IMR-90 (cell line): Measurements from ENCODE around the gene GAS6. TPM values are rescaled to one million over a fixed set of nuclear protein-coding genes. Genes with fewer than 3 reads are reported as not detected.
A peak's percentile ranks its signal among the peaks of the same experiment; 100 is the strongest.

ENCODE experiments used
- ATAC-seq: fragments of 200-7000 bp; cut with Tn5 transposase; 2 replicates; pipeline ENCODE4 v1.9.1; 2020; ENCODE audit warnings: low read depth, mild to moderate bottlenecking, moderate library complexity
- BruUV-seq: library from RNA; stranded (reverse); fragments of 400-500 nt; replicated peaks from 2 replicates; lab custom pipeline; 2021; lab: Mats Ljungman, UMichigan
- CTCF ChIA-PET: fragments of 300-600 bp; formaldehyde crosslinking; extraction: SDS; loops from one replicate; lab custom pipeline; 2021; ENCODE audit warnings: antibody characterized with exemption; lab: Yijun Ruan, JAX
- POLR2A ChIA-PET: fragments of 300-600 bp; sonication (Branson Sonifier 250); formaldehyde crosslinking; loops from one replicate; lab custom pipeline; 2022; ENCODE audit warnings: antibody characterized with exemption; ENCODE audit not compliant: unreplicated experiment; lab: Charles Lee
- DNase-seq: peaks from one replicate; pipeline ENCODE4 v3.0.0; 2013
- H2AFZ ChIP-seq: replicated peaks from 2 replicates; pipeline ENCODE3; 2013; ENCODE audit warnings: low read length, mild to moderate bottlenecking; ENCODE audit not compliant: poor library complexity
- H2AK5ac ChIP-seq: 2 replicates; pipeline ENCODE4 v1.6.1; 2013; ENCODE audit warnings: low read depth, low read length, inconsistent platforms
- H2AK9ac ChIP-seq: replicated peaks from 2 replicates; pipeline ENCODE3; 2013; ENCODE audit warnings: mild to moderate bottlenecking, low read depth, low read length, moderate library complexity; ENCODE audit not compliant: poor library complexity
- H2BK120ac ChIP-seq: 2 replicates; pipeline ENCODE4 v1.6.1; 2013; ENCODE audit warnings: low read depth, low read length, inconsistent platforms
- H2BK15ac ChIP-seq: 3 replicates; pipeline ENCODE4 v1.6.1; 2013; ENCODE audit warnings: low read depth, low read length, inconsistent platforms
- H2BK20ac ChIP-seq: 2 replicates; pipeline ENCODE4 v1.6.1; 2013; ENCODE audit warnings: low read depth, mild to moderate bottlenecking, inconsistent platforms, low read length, moderate library complexity
- H2BK5ac ChIP-seq: 2 replicates; pipeline ENCODE4 v1.6.1; 2013; ENCODE audit warnings: mild to moderate bottlenecking, low read depth, low read length, inconsistent platforms; ENCODE audit not compliant: poor library complexity, severe bottlenecking
- H3K14ac ChIP-seq: replicated peaks from 2 replicates; pipeline ENCODE4 v1.6.1; 2013; ENCODE audit warnings: low read depth, low read length, inconsistent platforms
- H3K18ac ChIP-seq: 2 replicates; pipeline ENCODE4 v1.6.1; 2013; ENCODE audit warnings: low read depth, low read length, control low read depth
- H3K23ac ChIP-seq: 2 replicates; pipeline ENCODE4 v1.6.1; 2013; ENCODE audit warnings: low read depth, low read length, inconsistent platforms
- H3K27ac ChIP-seq: 2 replicates; pipeline ENCODE4 v1.5.1; 2013; ENCODE audit warnings: mild to moderate bottlenecking, control low read depth, low read length; ENCODE audit not compliant: insufficient read depth
- H3K27me3 ChIP-seq: 2 replicates; pipeline ENCODE4 v1.6.1; 2013; ENCODE audit warnings: low read length; ENCODE audit not compliant: control insufficient read depth, insufficient read depth
- H3K36me3 ChIP-seq: 2 replicates; pipeline ENCODE4 v1.6.1; 2013; ENCODE audit warnings: low read length, mixed read lengths; ENCODE audit not compliant: control insufficient read depth, insufficient read depth
- H3K4ac ChIP-seq: 2 replicates; pipeline ENCODE4 v1.6.1; 2013; ENCODE audit warnings: low read depth, low read length, inconsistent platforms
- H3K4me1 ChIP-seq: 2 replicates; pipeline ENCODE4 v1.6.1; 2013; ENCODE audit warnings: low read length, mixed read lengths; ENCODE audit not compliant: control insufficient read depth, insufficient read depth
- H3K4me2 ChIP-seq: 2 replicates; pipeline ENCODE4 v1.6.1; 2013; ENCODE audit warnings: low read depth, mild to moderate bottlenecking, control low read depth, low read length, moderate library complexity
- H3K4me3 ChIP-seq: 2 replicates; pipeline ENCODE4 v1.5.1; 2013; ENCODE audit warnings: low read depth, mild to moderate bottlenecking, control low read depth, low read length, moderate library complexity; ENCODE audit not compliant: insufficient read depth
- H3K56ac ChIP-seq: 2 replicates; pipeline ENCODE4 v1.6.1; 2013; ENCODE audit warnings: low read length, inconsistent platforms; ENCODE audit not compliant: insufficient read depth; ENCODE audit errors: extremely low read depth
- H3K79me1 ChIP-seq, 2 experiments: 2 replicates each; pipeline ENCODE4 v1.6.1; 2013; ENCODE audit warnings: low read length in 2 of 2, inconsistent platforms in 1 of 2, low read depth in 1 of 2
- H3K9ac ChIP-seq: 2 replicates; pipeline ENCODE4 v1.6.1; 2013; ENCODE audit warnings: low read depth, low read length, control low read depth
- H3K9me1 ChIP-seq: 2 replicates; pipeline ENCODE4 v1.6.1; 2013; ENCODE audit warnings: low read length, inconsistent platforms; ENCODE audit not compliant: insufficient read depth
- H3K9me3 ChIP-seq: 2 replicates; pipeline ENCODE4 v1.6.1; 2013; ENCODE audit warnings: low read length; ENCODE audit not compliant: control insufficient read depth, insufficient read depth
- H4K20me1 ChIP-seq: 2 replicates; pipeline ENCODE4 v1.6.1; 2013; ENCODE audit warnings: low read length, inconsistent platforms; ENCODE audit not compliant: insufficient read depth
- H4K5ac ChIP-seq: 2 replicates; pipeline ENCODE4 v1.6.1; 2013; ENCODE audit warnings: mild to moderate bottlenecking, low read depth, low read length, control low read depth
- H4K8ac ChIP-seq, 2 experiments: 2 replicates each; pipeline ENCODE4 v1.6.1; 2013; ENCODE audit warnings: low read depth in 2 of 2, low read length in 2 of 2, control low read depth in 1 of 2, inconsistent platforms in 1 of 2
- H4K91ac ChIP-seq: 2 replicates; pipeline ENCODE4 v1.6.1; 2013; ENCODE audit warnings: low read depth, low read length, inconsistent platforms; ENCODE audit not compliant: insufficient read depth
- BHLHE40 ChIP-seq: fragments of 150-350 bp; IDR thresholded peaks from 2 replicates; pipeline ENCODE4 v1.6.1; 2016; ENCODE audit warnings: mild to moderate bottlenecking, low read depth, low read length
- CHD1 ChIP-seq: IDR thresholded peaks from 2 replicates; pipeline ENCODE4 v1.6.1; 2012; ENCODE audit warnings: low read depth, low read length, improper control_type of control experiment
- CTCF ChIP-seq: conservative IDR thresholded peaks from 2 replicates; pipeline ENCODE4 v1.5.1; 2012; ENCODE audit warnings: mild to moderate bottlenecking, low read depth, low read length, improper control_type of control experiment
- ELK1 ChIP-seq: fragments of 150-350 bp; IDR thresholded peaks from 2 replicates; pipeline ENCODE4 v1.6.1; 2016; ENCODE audit warnings: low read depth, mild to moderate bottlenecking, low read length, moderate library complexity, borderline replicate concordance
- MAFK ChIP-seq: IDR thresholded peaks from 2 replicates; pipeline ENCODE4 v1.6.1; 2012; ENCODE audit warnings: low read depth, low read length, improper control_type of control experiment
- MAZ ChIP-seq: IDR thresholded peaks from 2 replicates; pipeline ENCODE4 v1.6.1; 2012; ENCODE audit warnings: low read depth, mild to moderate bottlenecking, low read length, improper control_type of control experiment, moderate library complexity, borderline replicate concordance
- MXI1 ChIP-seq: IDR thresholded peaks from 2 replicates; pipeline ENCODE4 v1.6.1; 2012; ENCODE audit warnings: low read depth, mild to moderate bottlenecking, low read length, moderate library complexity, borderline replicate concordance
- NFE2L2 ChIP-seq: fragments of 150-350 bp; IDR thresholded peaks from 2 replicates; pipeline ENCODE4 v1.6.1; 2016; ENCODE audit warnings: low read depth, mild to moderate bottlenecking, low read length
- RAD21 ChIP-seq: IDR thresholded peaks from 2 replicates; pipeline ENCODE4 v1.6.1; 2012; ENCODE audit warnings: low read length, improper control_type of control experiment
- RCOR1 ChIP-seq: IDR thresholded peaks from 2 replicates; pipeline ENCODE4 v1.6.1; 2012; ENCODE audit warnings: mild to moderate bottlenecking, low read length, improper control_type of control experiment; ENCODE audit not compliant: insufficient replicate concordance
- RFX5 ChIP-seq: IDR thresholded peaks from 2 replicates; pipeline ENCODE4 v1.8.0; 2012; ENCODE audit warnings: low read depth, mild to moderate bottlenecking, low read length, moderate library complexity
- SMC3 ChIP-seq: fragments of 150-350 bp; IDR thresholded peaks from 2 replicates; pipeline ENCODE4 v1.6.1; 2016; ENCODE audit warnings: low read depth, mild to moderate bottlenecking, antibody characterized with exemption, low read length, moderate library complexity
- USF2 ChIP-seq: fragments of 150-350 bp; IDR thresholded peaks from 2 replicates; pipeline ENCODE4 v1.6.1; 2017; ENCODE audit warnings: mild to moderate bottlenecking, antibody characterized with exemption, low read length, low read depth
- WGBS, 2 experiments: methylation state at CpG; one replicate each; pipeline versions ENCODE4 v1.1.5 to v1.1.7; 2013; ENCODE audit warnings: missing lambda C conversion rate in 2 of 2; ENCODE audit not compliant: insufficient read length in 1 of 2; ENCODE audit errors: extremely low coverage in 2 of 2; 5-methylcytosine and 5-hydroxymethylcytosine counted together
- dilution Hi-C: fragments of 300-500 bp; cut with HindIII; formaldehyde crosslinking; loops from one replicate; pipeline ENCODE4 v1.14.3; 2018; ENCODE audit warnings: low sequenced_read_pairs; ENCODE audit not compliant: unreplicated experiment
- in situ Hi-C: fragments of 300-500 bp; cut with MboI; formaldehyde crosslinking; loops from 3 replicates; pipeline ENCODE4 v1.14.3; 2019; ENCODE audit warnings: low sequenced_read_pairs, inconsistent platforms, mixed read lengths
- intact Hi-C: fragments of 100-400 bp; cut with micrococcal nuclease; formaldehyde crosslinking; loops from 2 replicates; pipeline ENCODE4 v1.10.0; 2022
- polyA plus RNA-seq, 3 experiments: library from polyadenylated mRNA; depleted of rRNA; stranded (reverse); fragments of >200 nt; gene quantifications; 2 replicates each; pipeline ENCODE4 v1.2.3, GENCODE V29; 2012; ENCODE audit warnings: low replicate concordance in 1 of 3
- total RNA-seq: library from RNA; depleted of rRNA; stranded (reverse); fragments of >200 nt; gene quantifications from 2 replicates; pipeline ENCODE4 v1.2.3, GENCODE V29; 2012

Gene GAS6
- total and polyA plus RNA-seq, 2 of the 4 experiments (the other 2 are of a cell fraction), result 220 to 823 TPM

GRCh38 chr13:113813070-113813748, 50.7 kb downstream of the GAS6 start:
- intact Hi-C loops, result loop anchor here (10.0 kb wide), 1 partner anchor 212 kb away; no protein-coding TSS in a partner anchor
- no peak overlapping the region for H3K27ac ChIP-seq
- H3K4ac ChIP-seq, result peak overlapping the region; percentile 16; the same call in 1 of the 2 replicates
- peak overlapping the region; percentile 32; the same call in 1 of the 2 replicates for H2BK120ac ChIP-seq
- no peak overlapping the region for H4K5ac ChIP-seq
- ATAC-seq, result no peak
- peaks cover 8% of the 10 kb centered on the region for H3K9me1 ChIP-seq
- H3K14ac ChIP-seq, result no peak overlapping the region; the same call in 1 of the 2 replicates
- TF ChIP-seq MXI1 (no peak), RCOR1 (no peak), MAZ (no peak), CTCF (no peak), ELK1 (no peak), USF2 (no peak), NFE2L2 (no peak), RAD21 (no peak), RFX5 (no peak), MAFK (no peak), CHD1 (no peak), SMC3 (no peak), BHLHE40 (no peak)
- no TSS peak for BruUV-seq
- CTCF ChIA-PET, result interaction anchor here (0.9 kb wide), 1 partner anchor 11 kb away, joined by 4 read pairs; no protein-coding TSS in a partner anchor
- H2BK15ac ChIP-seq, result no peak overlapping the region
- H3K23ac ChIP-seq, result no peak overlapping the region
- H3K56ac ChIP-seq, result no peak overlapping the region
- in situ Hi-C loops, result no loop called here
- H3K4me1 ChIP-seq, result peaks cover 13% of the 10 kb centered on the region
- H3K9me3 ChIP-seq, result peaks cover 12% of the 10 kb centered on the region
- no peak overlapping the region for H4K8ac ChIP-seq
- dilution Hi-C loops, result no loop called here
- no peak overlapping the region for H2AFZ ChIP-seq
- H3K79me1 ChIP-seq, result peaks cover 0 to 34% of the 10 kb centered on the region in 2 experiments; a peak in 2 of 4 replicates
- H3K18ac ChIP-seq, result no peak overlapping the region
- no peak overlapping the region for H2AK5ac ChIP-seq
- H3K36me3 ChIP-seq, result peaks cover 2% of the 10 kb centered on the region
- no peak overlapping the region for H3K4me3 ChIP-seq
- peak overlapping the region; percentile 57 for H2AK9ac ChIP-seq
- no peak overlapping the region for H3K9ac ChIP-seq
- no peak overlapping the region for H2BK5ac ChIP-seq
- POLR2A ChIA-PET, result no interaction called here
- WGBS, 2 experiments, result 89% methylated on average over 11 of the region's 30 CpGs; no CpG with 5 or more reads in 1 of the 2 experiments
- H3K27me3 ChIP-seq, result no peaks in the 10 kb centered on the region
- no peak for DNase-seq
- H3K4me2 ChIP-seq, result no peak overlapping the region
- no peak overlapping the region for H2BK20ac ChIP-seq
- no peak overlapping the region for H4K91ac ChIP-seq
- peaks cover 24% of the 10 kb centered on the region for H4K20me1 ChIP-seq
